ENCODE data around the gene OR4E2.
"Not testable (repeated sequence)": the region's sequence is repeated elsewhere in the genome, so short reads cannot be mapped to it uniquely, and the experiment has no call there.

Gene OR4E2

GRCh38 chr14:21698538-21698937 lies 44.9 kb downstream of the OR4E2 start:
- not testable (repeated sequence) for DNase-seq

- no peak for DNase-seq
These were observed 45.9 kb downstream of the OR4E2 start for GRCh38 chr14:21699551-21699950.

- DNase-seq: no peak
These were observed 48.7 kb downstream of the OR4E2 start for GRCh38 chr14:21702316-21702715.

- DNase-seq: no peak
These were observed 50.0 kb downstream of the OR4E2 start for GRCh38 chr14:21703357-21704326.

- DNase-seq: no peak
These were observed 50.7 kb downstream of the OR4E2 start for GRCh38 chr14:21704338-21704737.

GRCh38 chr14:21711360-21711961 lies 57.8 kb downstream of the OR4E2 start:
- DNase-seq: peak; percentile 10

GRCh38 chr14:21712036-21712435 lies 58.4 kb downstream of the OR4E2 start:
- DNase-seq: no peak

- no peak for DNase-seq
These were observed 60.8 kb downstream of the OR4E2 start for GRCh38 chr14:21714318-21714929.
